ENCODE measurements around the gene ZNF600.
"Not testable (repeated sequence)": the region's sequence is repeated elsewhere in the genome, so short reads cannot be mapped to it uniquely, and the experiment has no call there.

Gene ZNF600

GRCh38 chr19:52741371-52741770 lies 45.2 kb downstream of the ZNF600 start:
- not testable (repeated sequence) for DNase-seq

GRCh38 chr19:52739576-52739975 lies 47.0 kb downstream of the ZNF600 start:
- DNase-seq = no peak

DNA sequence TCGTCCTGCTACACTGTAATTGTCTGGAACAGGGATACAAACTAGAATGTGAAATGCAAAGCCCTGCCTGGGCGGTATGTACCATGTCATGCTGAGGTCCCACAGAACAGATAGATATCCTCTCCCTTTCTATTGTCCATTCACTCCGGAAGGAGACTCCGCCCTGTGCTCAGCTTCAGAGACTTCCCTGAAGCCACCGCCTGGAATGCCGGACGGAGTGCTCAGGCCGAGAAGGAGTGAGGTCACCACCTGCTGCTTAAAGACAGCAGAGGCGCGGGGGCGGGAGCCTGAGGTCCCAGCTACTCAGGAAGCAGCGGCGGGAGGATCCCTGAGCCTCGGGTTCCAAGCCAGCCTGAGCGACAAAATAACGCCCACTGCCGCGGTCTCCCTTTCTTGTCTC lies 50.9 kb downstream of the ZNF600 start:
- DNase-seq = peak; percentile 59

- peak; percentile 99 for DNase-seq
Measured at GRCh38 chr19:52734893-52735661, 51.5 kb downstream of the ZNF600 start, which contains the start of gene ZNF611. ZNF611 (minus strand) TSS chr19:52735044; CDS start chr19:52715894, 19,150 bp downstream.

- peak; percentile 58 for DNase-seq
Measured at GRCh38 chr19:52734331-52734892, 52.2 kb downstream of the ZNF600 start.

- not testable (repeated sequence) for DNase-seq
Measured at GRCh38 chr19:52726051-52726450, 60.5 kb downstream of the ZNF600 start.

DNA sequence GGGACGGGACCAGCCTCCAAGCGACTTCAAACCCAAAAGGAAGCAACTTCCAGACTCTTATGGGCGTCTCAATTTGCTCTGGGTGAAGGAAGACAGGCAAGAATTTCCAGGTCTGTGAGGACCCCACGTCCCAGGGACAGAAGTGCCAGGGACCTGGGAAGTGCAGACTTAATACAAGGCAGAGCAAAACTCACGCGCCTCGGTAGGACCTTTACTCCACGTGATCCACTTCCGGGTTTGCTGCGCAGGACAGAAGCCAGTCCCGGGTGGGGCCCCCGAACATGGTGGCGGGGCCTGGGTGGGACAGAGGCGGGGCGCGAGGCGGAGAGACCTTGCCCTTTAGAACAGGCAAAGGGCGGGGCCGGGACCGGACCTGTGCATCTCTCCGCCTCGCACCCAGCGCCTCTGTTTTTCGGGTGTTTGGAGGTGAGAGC lies 61.0 kb downstream of the ZNF600 start:
- no peak for DNase-seq

- DNase-seq = no peak
Measured at GRCh38 chr19:52724701-52725514, 61.7 kb downstream of the ZNF600 start.

DNA sequence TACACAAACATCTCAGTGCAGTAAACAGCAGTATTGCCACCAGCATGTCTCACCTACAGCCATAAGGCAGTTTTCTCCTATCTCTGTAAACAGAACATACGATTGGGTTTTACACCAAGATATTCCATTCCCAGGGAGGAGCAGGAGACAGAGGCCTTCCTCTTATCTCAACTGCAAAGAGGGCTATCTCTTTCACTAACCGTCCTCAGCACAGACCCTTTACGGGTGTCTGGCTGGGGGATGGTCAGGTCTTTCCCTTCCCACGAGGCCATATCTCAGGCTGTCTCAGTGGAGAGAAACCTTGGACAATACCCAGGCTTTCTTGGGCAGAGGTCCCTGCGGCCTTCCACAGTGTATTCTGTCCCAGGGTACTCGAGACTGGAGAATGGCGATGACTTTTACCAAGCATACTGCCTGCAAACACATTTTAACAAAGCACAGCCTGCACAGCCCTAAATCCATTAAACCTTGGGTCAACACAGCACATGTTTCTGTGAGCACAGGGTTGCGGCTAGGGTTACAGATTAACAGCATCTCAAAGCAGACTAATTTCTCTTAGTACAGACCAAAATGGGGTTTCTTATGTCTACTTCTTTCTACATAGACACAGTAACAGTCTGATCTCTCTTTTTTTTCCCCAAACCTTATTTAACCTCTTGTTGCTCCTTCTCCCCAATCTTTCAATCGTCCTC lies 62.5 kb downstream of the ZNF600 start:
- DNase-seq = not testable (repeated sequence)

DNA sequence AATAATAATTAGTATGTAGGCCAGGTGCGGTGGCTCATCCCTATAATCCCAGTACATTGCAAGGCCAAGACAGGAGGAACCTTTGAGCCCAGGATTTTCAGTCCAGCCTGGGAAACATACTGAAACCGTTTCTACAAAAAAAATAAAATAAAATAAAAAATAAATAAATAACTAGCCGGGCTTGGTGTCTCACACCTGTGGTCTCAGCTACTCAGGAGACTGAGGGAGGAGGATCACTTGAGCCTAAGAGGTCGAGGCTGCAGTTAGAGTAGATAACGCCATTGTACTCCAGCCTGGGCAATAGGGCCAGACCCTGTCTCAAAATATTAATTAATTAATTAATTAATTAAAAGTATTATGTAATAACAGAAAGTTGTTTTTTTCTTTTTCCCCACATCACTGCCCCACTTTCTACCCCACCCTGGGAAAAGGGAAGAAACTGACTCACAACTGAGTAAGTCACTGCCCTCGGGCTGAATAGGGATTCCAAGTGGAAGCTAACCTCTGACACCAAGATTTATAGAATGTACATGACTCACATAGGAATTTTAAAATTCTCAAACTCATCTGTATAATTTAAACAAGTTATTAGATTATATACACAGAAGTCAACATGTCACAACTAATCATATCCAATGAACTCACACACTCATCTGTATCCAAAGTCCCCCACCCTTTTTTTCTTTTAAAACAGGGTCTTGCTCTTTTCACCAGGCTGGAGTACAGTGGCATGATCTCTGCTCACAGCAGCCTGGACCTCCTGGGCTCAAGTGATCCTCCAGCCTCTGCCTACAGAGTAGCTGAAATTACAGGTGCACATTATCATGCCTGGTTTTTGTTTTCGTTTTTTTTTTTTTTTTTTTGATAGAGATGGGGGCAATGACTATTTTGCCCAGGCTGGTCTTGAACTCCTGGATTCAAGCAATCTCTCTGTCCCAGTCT lies 64.3 kb downstream of the ZNF600 start:
- peak; percentile 17 for DNase-seq

GRCh38 chr19:52720541-52720940 lies 66.0 kb downstream of the ZNF600 start:
- not testable (repeated sequence) for DNase-seq

DNA sequence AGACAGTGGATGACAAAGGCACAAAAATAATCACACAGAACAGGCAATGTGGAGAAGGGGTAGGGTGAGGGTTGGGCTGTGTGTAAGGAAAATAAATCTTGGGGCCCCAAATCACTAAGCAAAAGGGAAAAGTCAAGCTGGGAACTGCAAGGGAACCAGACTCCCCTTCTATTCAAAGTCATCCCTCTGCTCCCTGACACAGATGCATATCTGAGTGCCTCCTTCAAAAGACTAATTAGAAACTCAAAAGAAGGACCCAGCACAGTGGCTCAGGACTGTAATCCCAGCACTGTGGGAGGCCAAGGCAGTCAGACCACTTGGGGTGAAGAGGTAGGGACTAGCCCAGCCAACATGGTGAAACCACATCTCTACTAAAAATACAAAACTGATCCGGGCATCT lies 70.1 kb downstream of the ZNF600 start:
- DNase-seq = no peak

DNA sequence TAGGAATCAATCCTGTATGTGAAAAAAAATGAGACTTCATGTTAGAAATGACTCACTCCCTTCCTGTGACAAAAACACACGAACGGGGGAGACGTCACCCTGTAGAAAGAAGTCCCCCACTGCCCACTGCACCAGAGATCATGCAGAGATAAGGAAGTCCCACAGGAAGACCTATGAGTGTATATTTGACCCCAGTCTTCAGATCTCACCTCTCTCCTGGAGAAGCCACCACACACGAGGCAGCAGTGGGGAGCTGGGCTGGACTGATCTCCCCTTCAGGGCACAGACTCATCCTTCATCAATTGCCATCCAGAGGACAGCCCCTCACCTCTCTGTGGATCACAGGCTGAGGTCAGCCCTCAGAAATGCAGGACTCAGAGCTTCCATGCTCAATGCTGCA lies 70.7 kb downstream of the ZNF600 start:
- not testable (repeated sequence) for DNase-seq

DNA sequence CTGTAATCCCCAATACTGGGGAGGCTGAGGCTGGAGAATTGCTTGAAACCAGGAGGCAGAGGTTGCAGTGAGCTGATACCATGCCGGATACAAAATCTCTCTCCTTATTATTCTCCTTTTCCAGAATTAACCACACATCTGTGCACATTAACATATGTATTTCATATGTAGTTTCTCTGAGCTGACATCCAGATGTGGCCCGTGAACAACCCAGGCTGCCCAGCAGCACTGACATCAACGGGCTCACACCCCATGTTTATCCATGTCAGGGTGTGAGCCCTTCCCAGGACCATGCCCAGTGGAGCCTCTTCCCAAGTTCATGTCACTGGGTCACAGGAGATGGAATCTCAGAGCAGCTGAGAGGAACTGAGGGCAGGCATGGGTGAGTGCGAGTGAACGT lies 71.3 kb downstream of the ZNF600 start:
- not testable (repeated sequence) for DNase-seq
